ENCODE data around the gene DDAH1. TPM values are rescaled to one million over a fixed set of nuclear protein-coding genes. Genes with fewer than 3 reads are reported as not detected.

The DDAH1 gene
- total and polyA plus RNA-seq, 2 of the 4 experiments (the other 2 are of a cell fraction), result 78.0 to 94.5 TPM

DNA sequence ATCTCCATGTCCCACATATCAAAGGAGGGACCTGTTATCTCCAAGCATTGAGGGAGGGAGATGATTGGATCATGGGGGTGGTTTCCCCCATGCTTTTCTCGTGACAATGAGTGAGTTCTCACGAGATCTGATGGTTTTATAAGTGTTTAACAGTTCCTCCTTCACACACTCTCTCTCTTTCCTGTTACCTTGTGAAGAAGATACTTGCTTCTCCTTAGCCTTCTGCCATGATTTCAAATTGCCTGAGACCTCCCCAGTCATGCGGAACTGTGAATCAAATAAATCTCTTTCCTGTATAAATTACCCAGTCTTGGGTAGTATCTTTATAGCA is 91.6 kb downstream of the DDAH1 start:
- in situ Hi-C loops (cut with MboI; ENCODE audit: low sequenced_read_pairs), result no loop called here
- H2BK20ac ChIP-seq (ENCODE audit: low read depth, low read length), result no peak overlapping the region
- no peak overlapping the region for H3K14ac ChIP-seq (replicated peaks; ENCODE audit: low read depth, low read length)
- peak overlapping the region; percentile 13; the same call in 1 of the 2 replicates for H2BK120ac ChIP-seq (ENCODE audit: low read depth, low read length)
- H4K91ac ChIP-seq (ENCODE audit: insufficient read depth, low read depth, low read length), result 0 out of 2 replicates have a peak overlapping the region, but pooled peaks have one; percentile 15
- H3K4ac ChIP-seq (ENCODE audit: low read depth, low read length), result no peak overlapping the region
- POLR2A ChIA-PET (ENCODE audit: unreplicated experiment), result interaction anchor here (0.7 kb wide), 1 partner anchor 97 kb away, joined by 4 read pairs; the partner anchor contains the start of gene BCL10
- no peak overlapping the region; the same call in 1 of the 2 replicates for H3K23ac ChIP-seq (ENCODE audit: low read depth, low read length)
- DNase-seq, result no peak
- no peak for ATAC-seq (ENCODE audit: low read depth)
- intact Hi-C loops (cut with micrococcal nuclease), result no loop called here
- peak overlapping the region; percentile 42 for H2BK5ac ChIP-seq (ENCODE audit: low read depth, low read length, poor library complexity, severe bottlenecking)
- H3K4me2 ChIP-seq (ENCODE audit: low read depth, low read length), result peak overlapping the region; percentile 51; the same call in 1 of the 2 replicates
- TF ChIP-seq MXI1 (IDR thresholded peaks at IDR 0.05; ENCODE audit: borderline replicate concordance, low read depth, low read length), result no peak
- TF ChIP-seq CEBPB (IDR thresholded peaks at IDR 0.05; ENCODE audit: low read depth, low read length), result no peak
- no peak for TF ChIP-seq MAZ (IDR thresholded peaks at IDR 0.05; ENCODE audit: borderline replicate concordance, low read depth, low read length)
- TF ChIP-seq RAD21 (IDR thresholded peaks at IDR 0.05; ENCODE audit: low read length), result no peak
- TF ChIP-seq RFX5 (IDR thresholded peaks at IDR 0.05; ENCODE audit: low read depth, low read length), result no peak
- no peak for TF ChIP-seq USF2 (IDR thresholded peaks at IDR 0.05; ENCODE audit: low read depth, low read length)
- TF ChIP-seq POLR2A (IDR thresholded peaks at IDR 0.05; ENCODE audit: low read depth, low read length), result no peak
- TF ChIP-seq FOS (IDR thresholded peaks at IDR 0.05; ENCODE audit: low read depth, low read length), result no peak
- no peak for TF ChIP-seq BHLHE40 (IDR thresholded peaks at IDR 0.05; ENCODE audit: low read depth, low read length)
- no peak for TF ChIP-seq SMC3 (IDR thresholded peaks at IDR 0.05; ENCODE audit: low read depth, low read length)
- TF ChIP-seq CHD1 (IDR thresholded peaks at IDR 0.05; ENCODE audit: low read depth, low read length), result no peak
- no peak for TF ChIP-seq NFE2L2 (IDR thresholded peaks at IDR 0.05; ENCODE audit: low read depth, low read length)
- TF ChIP-seq RCOR1 (IDR thresholded peaks at IDR 0.05; ENCODE audit: insufficient replicate concordance, low read length), result no peak
- no peak for TF ChIP-seq CTCF (conservative IDR thresholded peaks at IDR 0.05; ENCODE audit: low read depth, low read length)
- TF ChIP-seq MAFK (IDR thresholded peaks at IDR 0.05; ENCODE audit: low read depth, low read length), result no peak
- TF ChIP-seq, protein P1, sequence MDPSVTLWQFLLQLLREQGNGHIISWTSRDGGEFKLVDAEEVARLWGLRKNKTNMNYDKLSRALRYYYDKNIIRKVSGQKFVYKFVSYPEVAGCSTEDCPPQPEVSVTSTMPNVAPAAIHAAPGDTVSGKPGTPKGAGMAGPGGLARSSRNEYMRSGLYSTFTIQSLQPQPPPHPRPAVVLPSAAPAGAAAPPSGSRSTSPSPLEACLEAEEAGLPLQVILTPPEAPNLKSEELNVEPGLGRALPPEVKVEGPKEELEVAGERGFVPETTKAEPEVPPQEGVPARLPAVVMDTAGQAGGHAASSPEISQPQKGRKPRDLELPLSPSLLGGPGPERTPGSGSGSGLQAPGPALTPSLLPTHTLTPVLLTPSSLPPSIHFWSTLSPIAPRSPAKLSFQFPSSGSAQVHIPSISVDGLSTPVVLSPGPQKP (IDR thresholded peaks at IDR 0.05; ENCODE audit: borderline replicate concordance, low read depth, low read length), result no peak
- peaks cover 6% of the 10 kb centered on the region; the same call in 1 of the 2 replicates for H4K20me1 ChIP-seq (ENCODE audit: insufficient read depth, low read length)
- H3K56ac ChIP-seq (ENCODE audit: extremely low read depth, insufficient read depth, low read length), result no peak overlapping the region
- CTCF ChIA-PET, result interaction anchor here (1.4 kb wide), 1 partner anchor 10 kb away, joined by 3 read pairs; no protein-coding TSS in a partner anchor
- no peak overlapping the region for H2AFZ ChIP-seq (replicated peaks; ENCODE audit: low read length, poor library complexity)
- H3K79me1 ChIP-seq (ENCODE audit: low read depth in 1 of 2, low read length in 2 of 2), result peaks cover 43 to 70% of the 10 kb centered on the region in 2 experiments
- H3K27me3 ChIP-seq (ENCODE audit: control insufficient read depth, insufficient read depth, low read length), result no peaks in the 10 kb centered on the region
- H3K9me3 ChIP-seq (ENCODE audit: control insufficient read depth, insufficient read depth, low read length), result no peaks in the 10 kb centered on the region
- H3K18ac ChIP-seq (ENCODE audit: low read depth, low read length), result peak overlapping the region; percentile 79; the same call in 1 of the 2 replicates
- H3K4me3 ChIP-seq (ENCODE audit: insufficient read depth, low read depth, low read length), result no peak overlapping the region
- H2BK15ac ChIP-seq (ENCODE audit: low read depth, low read length), result peak overlapping the region; percentile 65; the same call in 1 of the 3 replicates
- no peak overlapping the region for H3K9ac ChIP-seq (ENCODE audit: low read depth, low read length)
- peak overlapping the region; percentile 25; the same call in 1 of the 2 replicates for H4K5ac ChIP-seq (ENCODE audit: low read depth, low read length)
- no TSS peak for BruUV-seq (replicated peaks)
- WGBS, 2 experiments (ENCODE audit: extremely low coverage in 2 of 2, insufficient read length in 1 of 2), result no CpG with 5 or more reads among the region's 3 CpGs
- H3K27ac ChIP-seq (ENCODE audit: insufficient read depth, low read length), result peak overlapping the region; percentile 31; the same call in 1 of the 2 replicates
- dilution Hi-C loops (cut with HindIII; ENCODE audit: low sequenced_read_pairs, unreplicated experiment), result no loop called here
- no peak overlapping the region for H2AK9ac ChIP-seq (replicated peaks; ENCODE audit: low read depth, low read length, poor library complexity)
- H2AK5ac ChIP-seq (ENCODE audit: low read depth, low read length), result peak overlapping the region; percentile 62; the same call in 1 of the 2 replicates
- H4K8ac ChIP-seq (ENCODE audit: low read depth in 2 of 2, low read length in 2 of 2), result peak overlapping the region in 1 of 2 experiments; percentile 42; a peak in 2 of 4 replicates
- H3K36me3 ChIP-seq (ENCODE audit: control insufficient read depth, insufficient read depth, low read length), result no peaks in the 10 kb centered on the region
- H3K9me1 ChIP-seq (ENCODE audit: insufficient read depth, low read length), result peaks cover 4% of the 10 kb centered on the region
- peaks cover 12% of the 10 kb centered on the region for H3K4me1 ChIP-seq (ENCODE audit: control insufficient read depth, insufficient read depth, low read length)
